Measurements from ENCODE around the gene GBP2.
"Not testable (repeated sequence)": the region's sequence is repeated elsewhere in the genome, so short reads cannot be mapped to it uniquely, and the experiment has no call there.

GBP2 gene

GRCh38 chr1:89088572-89088971 is 37.3 kb downstream of the GBP2 start:
- no peak for DNase-seq (ENCODE audit: low read depth in 2 of 2)
- H3K4me3 ChIP-seq (replicated peaks in 1 of 2; ENCODE audit: low read depth in 2 of 2, low read length in 2 of 2): no peak overlapping the region
- TF ChIP-seq, protein P1, sequence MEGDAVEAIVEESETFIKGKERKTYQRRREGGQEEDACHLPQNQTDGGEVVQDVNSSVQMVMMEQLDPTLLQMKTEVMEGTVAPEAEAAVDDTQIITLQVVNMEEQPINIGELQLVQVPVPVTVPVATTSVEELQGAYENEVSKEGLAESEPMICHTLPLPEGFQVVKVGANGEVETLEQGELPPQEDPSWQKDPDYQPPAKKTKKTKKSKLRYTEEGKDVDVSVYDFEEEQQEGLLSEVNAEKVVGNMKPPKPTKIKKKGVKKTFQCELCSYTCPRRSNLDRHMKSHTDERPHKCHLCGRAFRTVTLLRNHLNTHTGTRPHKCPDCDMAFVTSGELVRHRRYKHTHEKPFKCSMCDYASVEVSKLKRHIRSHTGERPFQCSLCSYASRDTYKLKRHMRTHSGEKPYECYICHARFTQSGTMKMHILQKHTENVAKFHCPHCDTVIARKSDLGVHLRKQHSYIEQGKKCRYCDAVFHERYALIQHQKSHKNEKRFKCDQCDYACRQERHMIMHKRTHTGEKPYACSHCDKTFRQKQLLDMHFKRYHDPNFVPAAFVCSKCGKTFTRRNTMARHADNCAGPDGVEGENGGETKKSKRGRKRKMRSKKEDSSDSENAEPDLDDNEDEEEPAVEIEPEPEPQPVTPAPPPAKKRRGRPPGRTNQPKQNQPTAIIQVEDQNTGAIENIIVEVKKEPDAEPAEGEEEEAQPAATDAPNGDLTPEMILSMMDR (IDR thresholded peaks at IDR 0.05; ENCODE audit: low read depth, low read length): no peak

DNA sequence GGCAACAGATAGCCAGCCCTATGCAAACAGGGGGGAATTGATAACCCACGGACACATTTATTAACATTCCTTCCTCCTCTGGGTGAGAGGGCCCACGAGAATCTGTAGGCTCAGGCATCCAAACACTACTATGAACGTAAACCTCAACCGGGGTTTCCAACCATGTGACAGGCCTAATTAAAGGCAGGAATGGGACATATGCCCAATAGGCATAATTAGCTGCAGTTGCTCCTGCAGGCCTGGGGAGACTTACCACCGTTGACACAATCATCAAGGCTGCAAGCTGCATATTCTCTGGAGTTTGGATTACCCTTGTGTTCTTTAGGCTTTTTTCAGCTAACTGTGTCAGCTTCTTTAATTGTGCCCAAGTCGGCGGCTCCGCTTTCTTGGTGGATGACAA is 38.7 kb downstream of the GBP2 start:
- TF ChIP-seq, protein P1 (IDR thresholded peaks at IDR 0.05; ENCODE audit: low read depth, low read length): no peak
- no peak for DNase-seq (ENCODE audit: low read depth in 2 of 2)

DNA sequence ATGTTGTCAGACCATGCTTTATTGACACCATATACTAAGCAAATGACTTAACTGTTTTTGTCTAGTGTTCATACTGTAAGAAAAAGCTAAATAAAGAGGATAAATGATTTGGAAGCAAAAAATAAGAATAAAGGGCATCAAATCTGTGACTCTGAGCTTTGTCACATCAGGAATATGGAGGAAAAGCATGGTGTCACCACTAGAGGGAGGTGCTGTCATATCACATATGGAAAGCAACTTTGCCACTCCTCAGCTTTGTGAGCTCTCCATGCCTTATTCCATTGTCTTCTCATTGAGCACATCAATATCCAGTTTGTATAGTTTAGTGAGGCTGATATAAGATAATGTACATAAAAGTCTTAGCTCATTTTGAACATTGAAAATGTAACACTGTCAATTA is 40.1 kb downstream of the GBP2 start:
- H3K4me3 ChIP-seq (replicated peaks in 1 of 2; ENCODE audit: low read depth in 2 of 2, low read length in 2 of 2): no peak overlapping the region
- TF ChIP-seq, protein P1 (IDR thresholded peaks at IDR 0.05; ENCODE audit: low read depth, low read length): peak; percentile 59
- peak; percentile 71 to 83 for DNase-seq (ENCODE audit: low read depth in 2 of 2)

More for the DNA sequence above, 38.7 kb downstream of the GBP2 start:
- H3K4me3 ChIP-seq (replicated peaks in 1 of 2; ENCODE audit: low read depth in 2 of 2, low read length in 2 of 2): no peak overlapping the region

DNA sequence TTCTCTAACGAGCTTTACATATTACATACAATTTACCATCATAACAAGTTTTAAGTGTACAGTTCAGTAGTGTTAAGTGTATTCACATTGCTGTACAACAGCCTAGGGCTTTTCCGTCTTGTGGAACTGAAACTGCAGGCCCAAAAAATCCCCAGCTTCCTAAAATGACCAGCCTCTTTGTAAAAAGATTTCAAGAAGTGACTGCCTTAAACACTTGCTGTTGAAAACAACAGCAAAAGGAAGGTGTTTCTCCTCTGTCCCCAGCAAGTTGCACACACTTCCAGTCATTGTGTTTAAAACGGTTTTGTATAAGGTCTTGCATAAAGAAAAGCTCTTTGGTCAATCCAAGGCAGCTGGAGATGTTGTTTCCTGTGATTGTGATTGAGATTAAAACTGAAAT is 44.9 kb downstream of the GBP2 start:
- DNase-seq (ENCODE audit: low read depth in 2 of 2): no peak
- TF ChIP-seq, protein P1 (IDR thresholded peaks at IDR 0.05; ENCODE audit: low read depth, low read length): no peak

GRCh38 chr1:89080068-89080467 is 45.8 kb downstream of the GBP2 start:
- H3K4me3 ChIP-seq (replicated peaks in 1 of 2; ENCODE audit: low read depth in 2 of 2, low read length in 2 of 2); DNase-seq (ENCODE audit: low read depth in 2 of 2): not testable (repeated sequence)

More for the DNA sequence above, 44.9 kb downstream of the GBP2 start:
- H3K4me3 ChIP-seq (replicated peaks in 1 of 2; ENCODE audit: low read depth in 2 of 2, low read length in 2 of 2): no peak overlapping the region

- not testable (repeated sequence) for DNase-seq (ENCODE audit: low read depth in 2 of 2); H3K4me3 ChIP-seq (replicated peaks in 1 of 2; ENCODE audit: low read depth in 2 of 2, low read length in 2 of 2)
These were observed 53.3 kb downstream of the GBP2 start for GRCh38 chr1:89072466-89073065.

GRCh38 chr1:89070509-89070908 is 55.4 kb downstream of the GBP2 start:
- TF ChIP-seq, protein P1 (IDR thresholded peaks at IDR 0.05; ENCODE audit: low read depth, low read length): no peak
- H3K4me3 ChIP-seq (replicated peaks in 1 of 2; ENCODE audit: low read depth in 2 of 2, low read length in 2 of 2): peak overlapping the region in 1 of 2 donors; percentile 45
- DNase-seq (ENCODE audit: low read depth in 2 of 2): peak in 1 of 2 donors; percentile 31

DNA sequence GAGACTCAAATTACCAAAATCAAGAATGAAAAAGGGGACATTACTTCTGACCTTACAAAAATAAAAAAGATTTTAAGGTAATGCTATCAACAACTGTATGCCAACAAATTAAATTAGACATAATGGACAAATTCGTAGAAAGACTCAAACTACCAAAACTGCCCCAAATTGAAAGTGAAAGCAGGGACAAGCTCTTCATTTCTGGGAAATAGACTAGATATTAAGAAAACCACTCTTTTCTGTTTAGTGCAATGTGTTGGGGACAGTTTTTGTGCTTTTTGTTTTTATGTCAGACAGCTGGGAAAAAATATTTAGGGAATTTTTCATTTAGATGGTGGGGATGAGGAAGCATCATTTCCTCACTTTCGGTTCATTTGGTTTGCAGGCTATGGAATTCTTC is 56.0 kb downstream of the GBP2 start:
- H3K4me3 ChIP-seq (replicated peaks in 1 of 2; ENCODE audit: low read depth in 2 of 2, low read length in 2 of 2): peak overlapping the region in 1 of 2 donors; percentile 45
- TF ChIP-seq, protein P1 (IDR thresholded peaks at IDR 0.05; ENCODE audit: low read depth, low read length): no peak
- DNase-seq (ENCODE audit: low read depth in 2 of 2): peak; percentile 12 to 29
